Retinal pigment epithelial cell (primary cell): Measurements from ENCODE around the gene TTC28.

Experiments
- DNase-seq: peaks from one replicate; pipeline ENCODE4 v3.0.0-alpha.2; 2010; ENCODE audit warnings: low read depth
- H3K4me3 ChIP-seq: 2 replicates; pipeline ENCODE4 v1.5.1; 2011; ENCODE audit warnings: mild to moderate bottlenecking, low read length, control low read depth, moderate library complexity
- TF ChIP-seq, protein P1 (sequence below): conservative IDR thresholded peaks from 2 replicates; pipeline ENCODE4 v1.5.1; 2011; ENCODE audit warnings: low read depth, low read length, control low read depth, inconsistent platforms

TTC28 gene

DNA sequence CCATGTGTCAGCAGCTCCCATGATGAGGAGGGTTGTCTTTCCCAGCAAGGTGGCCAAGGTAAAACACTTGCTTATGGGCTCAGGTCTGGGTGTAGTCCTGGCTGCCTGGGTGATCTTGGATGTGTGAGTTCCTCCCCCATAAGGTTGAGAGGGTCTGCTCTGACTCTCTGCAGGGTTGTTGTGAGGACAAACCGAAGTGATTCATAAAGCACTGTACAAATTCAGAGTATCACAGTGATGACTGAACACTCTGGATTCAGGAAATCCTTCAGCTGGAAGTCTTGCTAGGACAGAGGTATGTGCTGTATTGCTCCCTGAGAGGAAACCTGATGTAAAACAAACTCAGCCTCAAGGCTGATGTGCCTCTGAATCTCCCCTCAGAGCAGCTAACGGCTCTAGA lies 539.7 kb downstream of the TTC28 start:
- TF ChIP-seq, protein P1, sequence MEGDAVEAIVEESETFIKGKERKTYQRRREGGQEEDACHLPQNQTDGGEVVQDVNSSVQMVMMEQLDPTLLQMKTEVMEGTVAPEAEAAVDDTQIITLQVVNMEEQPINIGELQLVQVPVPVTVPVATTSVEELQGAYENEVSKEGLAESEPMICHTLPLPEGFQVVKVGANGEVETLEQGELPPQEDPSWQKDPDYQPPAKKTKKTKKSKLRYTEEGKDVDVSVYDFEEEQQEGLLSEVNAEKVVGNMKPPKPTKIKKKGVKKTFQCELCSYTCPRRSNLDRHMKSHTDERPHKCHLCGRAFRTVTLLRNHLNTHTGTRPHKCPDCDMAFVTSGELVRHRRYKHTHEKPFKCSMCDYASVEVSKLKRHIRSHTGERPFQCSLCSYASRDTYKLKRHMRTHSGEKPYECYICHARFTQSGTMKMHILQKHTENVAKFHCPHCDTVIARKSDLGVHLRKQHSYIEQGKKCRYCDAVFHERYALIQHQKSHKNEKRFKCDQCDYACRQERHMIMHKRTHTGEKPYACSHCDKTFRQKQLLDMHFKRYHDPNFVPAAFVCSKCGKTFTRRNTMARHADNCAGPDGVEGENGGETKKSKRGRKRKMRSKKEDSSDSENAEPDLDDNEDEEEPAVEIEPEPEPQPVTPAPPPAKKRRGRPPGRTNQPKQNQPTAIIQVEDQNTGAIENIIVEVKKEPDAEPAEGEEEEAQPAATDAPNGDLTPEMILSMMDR = no peak
- no peak overlapping the region for H3K4me3 ChIP-seq
- peak; percentile 55 for DNase-seq

DNA sequence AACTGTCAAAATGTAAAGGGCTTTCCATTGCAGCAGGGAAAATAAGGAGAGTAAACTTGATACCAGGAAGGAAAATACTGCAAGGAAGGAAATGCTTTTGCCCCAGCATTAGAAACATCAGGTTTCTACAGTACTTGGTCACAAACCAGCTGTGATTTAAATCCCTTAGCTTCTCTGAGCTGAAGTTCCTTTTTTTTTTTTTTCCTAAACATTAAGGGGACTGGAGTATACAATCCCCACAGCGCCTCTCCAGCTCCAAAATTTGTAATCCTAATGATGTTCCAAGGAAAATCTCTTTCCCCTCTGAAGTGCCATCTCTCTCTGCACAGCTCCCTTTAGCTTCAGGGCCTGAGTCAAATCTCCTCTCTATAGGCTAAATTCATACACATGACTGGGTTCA lies 540.1 kb downstream of the TTC28 start:
- TF ChIP-seq, protein P1 = no peak

DNA sequence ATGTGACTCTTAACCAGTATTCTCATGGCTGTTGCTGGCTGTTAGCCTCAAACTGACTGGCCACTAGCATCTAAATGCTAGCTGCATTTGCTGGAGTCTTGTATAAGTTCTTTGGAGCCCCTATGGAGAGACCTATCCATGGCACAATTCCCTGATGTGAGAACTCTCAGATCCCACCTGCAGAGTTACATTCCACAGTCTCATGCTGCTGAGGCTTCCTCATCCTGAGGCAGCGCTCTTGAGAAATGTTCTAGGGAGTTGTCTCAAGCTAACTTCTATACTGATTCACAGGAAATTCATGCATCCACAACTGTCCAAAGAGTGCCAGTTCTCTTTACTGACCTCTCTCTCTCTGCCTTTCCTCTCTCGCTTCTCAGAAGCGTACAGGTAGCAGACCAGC lies 542.6 kb downstream of the TTC28 start:
- TF ChIP-seq, protein P1 = no peak
- no peak overlapping the region for H3K4me3 ChIP-seq
- DNase-seq = no peak

More for the DNA sequence above, 540.1 kb downstream of the TTC28 start:
- no peak for DNase-seq
- no peak overlapping the region for H3K4me3 ChIP-seq

GRCh38 chr22:28132466-28132865 lies 547.2 kb downstream of the TTC28 start:
- no peak for DNase-seq
- TF ChIP-seq, protein P1 = no peak
- H3K4me3 ChIP-seq = no peak overlapping the region

DNA sequence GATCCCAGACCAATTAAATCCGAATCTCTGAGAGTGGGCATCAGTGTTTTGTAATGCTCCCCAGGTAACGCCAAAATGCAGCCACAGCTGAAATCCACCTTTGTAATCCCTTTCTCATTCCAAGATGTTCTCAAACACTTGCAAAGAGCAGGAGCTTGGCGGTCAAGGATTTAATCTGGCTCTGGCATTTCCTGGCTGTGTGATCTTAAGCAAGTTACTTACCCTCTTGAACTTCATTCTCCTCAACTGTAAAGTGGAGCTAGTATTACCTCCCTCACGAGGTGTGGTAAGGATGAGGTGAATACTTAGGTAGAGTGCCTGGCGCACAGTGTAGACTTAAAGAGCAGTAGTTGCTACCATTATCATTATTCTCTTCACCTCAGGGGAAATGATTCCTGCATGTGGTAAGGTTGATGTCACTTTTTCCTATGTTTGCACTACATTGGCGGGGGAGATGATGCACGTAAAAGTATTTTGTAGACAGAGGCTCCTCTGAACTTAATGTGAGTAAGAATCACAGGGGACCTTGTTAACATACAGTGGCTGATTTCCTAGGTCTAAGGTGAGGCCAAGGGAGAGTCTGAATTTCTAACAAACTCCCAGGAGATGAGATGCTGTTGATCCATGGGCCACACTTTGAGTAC lies 550.2 kb downstream of the TTC28 start:
- TF ChIP-seq, protein P1 = no peak
- no peak overlapping the region for H3K4me3 ChIP-seq
- no peak for DNase-seq

GRCh38 chr22:28128827-28129226 lies 550.8 kb downstream of the TTC28 start:
- no peak for DNase-seq
- H3K4me3 ChIP-seq = no peak overlapping the region

DNA sequence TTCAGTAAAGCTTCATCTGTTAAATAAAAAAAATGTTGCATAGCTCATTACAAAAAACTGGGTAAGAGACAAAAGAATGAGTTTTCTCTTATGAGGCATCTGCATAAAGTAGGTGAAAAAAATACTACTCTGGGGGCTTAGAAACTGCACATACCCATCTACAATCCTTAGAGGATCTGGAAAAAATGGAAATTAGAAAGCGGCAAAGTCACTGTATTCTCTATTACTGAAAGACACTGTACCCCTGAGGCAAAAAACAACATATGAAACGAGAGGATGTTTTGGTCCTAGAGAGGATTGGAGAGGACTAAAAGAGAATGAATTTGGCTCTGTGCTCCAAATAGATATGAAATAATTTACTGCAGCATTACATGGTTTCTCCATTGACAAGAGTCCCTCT lies 553.8 kb downstream of the TTC28 start:
- no peak for DNase-seq
- no peak overlapping the region for H3K4me3 ChIP-seq
- TF ChIP-seq, protein P1 = no peak

More at GRCh38 chr22:28128827-28129226, 550.8 kb downstream of the TTC28 start:
- TF ChIP-seq, protein P1 = no peak
